ENCODE results near the gene STRIT1. TPM values are rescaled to one million over a fixed set of nuclear protein-coding genes. Genes with fewer than 3 reads are reported as not detected.

Gene STRIT1
- total and polyA plus RNA-seq, 2 donors (not counting 1 experiment from before 2014, with no cell fraction given), result not detected

DNA sequence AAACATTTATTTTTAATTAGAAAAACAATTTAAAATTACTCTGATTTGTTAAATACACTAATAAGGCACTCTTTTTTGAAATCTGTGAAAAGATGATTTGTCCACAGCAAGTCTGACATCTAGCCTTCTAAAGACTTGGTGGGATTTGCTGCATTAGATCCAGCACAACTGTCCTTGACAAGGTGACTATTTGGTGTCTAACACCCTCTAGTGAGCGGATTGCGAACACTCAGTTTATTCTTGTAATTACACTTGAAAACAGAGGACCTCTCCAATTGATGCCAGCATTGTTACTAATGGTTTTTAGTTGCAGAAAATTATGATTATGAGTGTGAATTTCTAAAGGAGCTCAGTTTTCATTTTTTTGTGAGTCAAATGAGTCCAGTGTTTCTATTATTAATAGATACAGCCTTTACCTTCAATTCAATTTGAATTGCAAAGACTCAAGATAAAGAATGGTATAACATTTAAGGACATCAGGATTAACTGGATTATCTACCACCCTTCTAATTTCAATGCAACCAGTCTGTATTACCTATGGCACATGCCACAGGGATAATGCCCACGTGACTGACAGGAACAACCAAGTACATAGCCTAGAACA is 29.7 kb upstream of the STRIT1 start:
- H3K4me2 ChIP-seq (ENCODE audit: extremely low read depth, insufficient read depth, low read length), result no peak overlapping the region
- H3K79me2 ChIP-seq (ENCODE audit: control insufficient read depth, insufficient read depth, low read length), result no peaks in the 10 kb centered on the region
- no peaks in the 10 kb centered on the region for H4K20me1 ChIP-seq (ENCODE audit: control insufficient read depth, extremely low read depth, insufficient read depth, low read length)
- H3K36me3 ChIP-seq (ENCODE audit: control insufficient read depth, insufficient read depth, low read length), result no peaks in the 10 kb centered on the region
- H3K4me1 ChIP-seq (ENCODE audit: control insufficient read depth, extremely low read depth, insufficient read depth, low read length), result no peaks in the 10 kb centered on the region
- H3K9me3 ChIP-seq (ENCODE audit: control insufficient read depth, insufficient read depth, low read depth, low read length), result no peaks in the 10 kb centered on the region
- TF ChIP-seq EZH2 (IDR thresholded peaks at IDR 0.05; ENCODE audit: low read length, missing control alignments), result no peak
- TF ChIP-seq, protein P1, sequence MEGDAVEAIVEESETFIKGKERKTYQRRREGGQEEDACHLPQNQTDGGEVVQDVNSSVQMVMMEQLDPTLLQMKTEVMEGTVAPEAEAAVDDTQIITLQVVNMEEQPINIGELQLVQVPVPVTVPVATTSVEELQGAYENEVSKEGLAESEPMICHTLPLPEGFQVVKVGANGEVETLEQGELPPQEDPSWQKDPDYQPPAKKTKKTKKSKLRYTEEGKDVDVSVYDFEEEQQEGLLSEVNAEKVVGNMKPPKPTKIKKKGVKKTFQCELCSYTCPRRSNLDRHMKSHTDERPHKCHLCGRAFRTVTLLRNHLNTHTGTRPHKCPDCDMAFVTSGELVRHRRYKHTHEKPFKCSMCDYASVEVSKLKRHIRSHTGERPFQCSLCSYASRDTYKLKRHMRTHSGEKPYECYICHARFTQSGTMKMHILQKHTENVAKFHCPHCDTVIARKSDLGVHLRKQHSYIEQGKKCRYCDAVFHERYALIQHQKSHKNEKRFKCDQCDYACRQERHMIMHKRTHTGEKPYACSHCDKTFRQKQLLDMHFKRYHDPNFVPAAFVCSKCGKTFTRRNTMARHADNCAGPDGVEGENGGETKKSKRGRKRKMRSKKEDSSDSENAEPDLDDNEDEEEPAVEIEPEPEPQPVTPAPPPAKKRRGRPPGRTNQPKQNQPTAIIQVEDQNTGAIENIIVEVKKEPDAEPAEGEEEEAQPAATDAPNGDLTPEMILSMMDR (conservative IDR thresholded peaks at IDR 0.05 in 1 of 2, IDR thresholded peaks at IDR 0.05 in 1 of 2; ENCODE audit: low read depth in 1 of 2, low read length in 2 of 2), result peak; percentile 75 to 77
- H2AFZ ChIP-seq (ENCODE audit: low read length), result no peak overlapping the region
- H3K27me3 ChIP-seq (ENCODE audit: control insufficient read depth, insufficient read depth, low read length), result no peaks in the 10 kb centered on the region
- DNase-seq (ENCODE audit: low read depth in 2 of 2), result peak; percentile 62 to 93
- H3K9ac ChIP-seq (ENCODE audit: insufficient read depth, low read length), result no peak overlapping the region
- H3K27ac ChIP-seq (ENCODE audit: insufficient read depth, low read length), result no peak overlapping the region
- no peak overlapping the region for H3K4me3 ChIP-seq (replicated peaks in 1 of 4; ENCODE audit: control extremely low read depth in 1 of 4, insufficient read depth in 1 of 4, low read depth in 3 of 4, low read length in 4 of 4)

DNA sequence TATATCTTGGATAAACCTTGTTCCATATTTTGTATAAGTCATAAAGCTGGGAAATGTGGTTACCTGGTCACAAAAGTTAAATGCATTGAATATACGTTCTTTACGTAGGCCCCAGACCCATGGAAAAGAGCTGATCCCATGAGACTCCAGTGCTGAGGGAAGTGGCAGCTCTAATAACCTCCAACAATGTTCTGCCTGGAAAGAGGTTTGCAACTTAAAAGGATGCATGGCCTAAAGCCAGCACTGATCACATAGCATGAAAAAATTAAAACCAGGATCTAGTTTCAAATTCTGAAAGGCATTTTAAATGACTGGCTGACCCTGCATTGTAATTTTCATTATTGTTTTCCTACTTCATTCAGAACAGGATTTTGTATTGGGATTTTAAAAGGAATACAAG is 27.9 kb upstream of the STRIT1 start:
- peak in 1 of 2 donors; percentile 38 for DNase-seq (ENCODE audit: low read depth in 2 of 2)
- H3K4me3 ChIP-seq (replicated peaks in 1 of 4; ENCODE audit: control extremely low read depth in 1 of 4, insufficient read depth in 1 of 4, low read depth in 3 of 4, low read length in 4 of 4), result no peak overlapping the region
- no peaks in the 10 kb centered on the region for H3K79me2 ChIP-seq (ENCODE audit: control insufficient read depth, insufficient read depth, low read length)
- no peak overlapping the region for H3K27ac ChIP-seq (ENCODE audit: insufficient read depth, low read length)
- no peaks in the 10 kb centered on the region for H3K4me1 ChIP-seq (ENCODE audit: control insufficient read depth, extremely low read depth, insufficient read depth, low read length)
- H2AFZ ChIP-seq (ENCODE audit: low read length), result no peak overlapping the region
- H3K9ac ChIP-seq (ENCODE audit: insufficient read depth, low read length), result no peak overlapping the region
- H3K36me3 ChIP-seq (ENCODE audit: control insufficient read depth, insufficient read depth, low read length), result no peaks in the 10 kb centered on the region
- H3K9me3 ChIP-seq (ENCODE audit: control insufficient read depth, insufficient read depth, low read depth, low read length), result no peaks in the 10 kb centered on the region
- no peaks in the 10 kb centered on the region for H3K27me3 ChIP-seq (ENCODE audit: control insufficient read depth, insufficient read depth, low read length)
- H4K20me1 ChIP-seq (ENCODE audit: control insufficient read depth, extremely low read depth, insufficient read depth, low read length), result no peaks in the 10 kb centered on the region
- no peak for TF ChIP-seq EZH2 (IDR thresholded peaks at IDR 0.05; ENCODE audit: low read length, missing control alignments)
- TF ChIP-seq, protein P1 (conservative IDR thresholded peaks at IDR 0.05 in 1 of 2, IDR thresholded peaks at IDR 0.05 in 1 of 2; ENCODE audit: low read depth in 1 of 2, low read length in 2 of 2), result no peak
- no peak overlapping the region for H3K4me2 ChIP-seq (ENCODE audit: extremely low read depth, insufficient read depth, low read length)

DNA sequence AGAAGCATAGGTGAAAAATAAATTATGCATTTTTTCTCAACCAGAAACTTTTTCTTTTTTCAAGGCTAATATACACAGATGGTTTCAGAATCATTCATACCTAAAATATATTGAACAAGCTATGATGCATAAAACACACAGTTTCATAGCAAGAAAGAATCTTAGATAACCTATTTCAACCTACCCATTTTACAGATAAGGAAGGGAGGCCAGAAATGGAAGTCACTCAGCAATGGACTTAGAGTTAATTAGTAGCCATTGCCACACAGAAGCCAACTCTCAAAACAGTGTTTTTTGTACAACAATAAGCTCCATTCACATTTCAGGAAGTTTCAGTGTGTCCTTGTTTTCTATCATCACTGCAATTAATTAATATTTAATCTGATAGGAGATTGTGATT is 27.5 kb upstream of the STRIT1 start:
- Histone ChIP-seq H3K27ac (ENCODE audit: insufficient read depth, low read length) (no peak overlapping the region), H2AFZ (ENCODE audit: low read length) (no peak overlapping the region), H4K20me1 (ENCODE audit: control insufficient read depth, extremely low read depth, insufficient read depth, low read length) (no peaks in the 10 kb centered on the region), H3K4me3 (replicated peaks in 1 of 4; ENCODE audit: control extremely low read depth in 1 of 4, insufficient read depth in 1 of 4, low read depth in 3 of 4, low read length in 4 of 4) (no peak overlapping the region), H3K79me2 (ENCODE audit: control insufficient read depth, insufficient read depth, low read length) (no peaks in the 10 kb centered on the region), H3K4me1 (ENCODE audit: control insufficient read depth, extremely low read depth, insufficient read depth, low read length) (no peaks in the 10 kb centered on the region), H3K36me3 (ENCODE audit: control insufficient read depth, insufficient read depth, low read length) (no peaks in the 10 kb centered on the region), H3K4me2 (ENCODE audit: extremely low read depth, insufficient read depth, low read length) (no peak overlapping the region), H3K27me3 (ENCODE audit: control insufficient read depth, insufficient read depth, low read length) (no peaks in the 10 kb centered on the region), H3K9ac (ENCODE audit: insufficient read depth, low read length) (no peak overlapping the region), H3K9me3 (ENCODE audit: control insufficient read depth, insufficient read depth, low read depth, low read length) (no peaks in the 10 kb centered on the region)
- no peak for DNase-seq (ENCODE audit: low read depth in 2 of 2)
- TF ChIP-seq, protein P1 (conservative IDR thresholded peaks at IDR 0.05 in 1 of 2, IDR thresholded peaks at IDR 0.05 in 1 of 2; ENCODE audit: low read depth in 1 of 2, low read length in 2 of 2), result no peak
- no peak for TF ChIP-seq EZH2 (IDR thresholded peaks at IDR 0.05; ENCODE audit: low read length, missing control alignments)

Measured in fibroblast of lung (primary cell).